Ascending aorta (tissue), 2 donors: ENCODE data around the gene TTC16. TPM values are rescaled to one million over a fixed set of nuclear protein-coding genes. Genes with fewer than 3 reads are reported as not detected.

Source experiments
- DNase-seq, 2 donors: peaks; one replicate each; pipeline ENCODE4 v3.0.0-alpha.2; 2019; ENCODE audit warnings: low spot score in 2 of 2
- H3K27ac ChIP-seq, 2 donors: fragments of 200-600 bp; sonication (generic); one replicate each; pipeline ENCODE4 v1.5.1; 2016 to 2017; ENCODE audit warnings: mild to moderate bottlenecking in 1 of 2
- H3K27me3 ChIP-seq: fragments of 200-600 bp; sonication (generic); one replicate; pipeline ENCODE4 v1.5.1; 2017
- H3K36me3 ChIP-seq, 2 donors: fragments of 200-600 bp; sonication (generic); one replicate each; pipeline ENCODE4 v1.5.1; 2016
- H3K4me1 ChIP-seq, 2 donors: fragments of 200-600 bp; sonication (generic); one replicate each; pipeline ENCODE4 v1.5.1; 2016 to 2017; ENCODE audit warnings: mild to moderate bottlenecking in 1 of 2
- H3K4me3 ChIP-seq, 2 donors: fragments of 200-600 bp; sonication (generic); one replicate each; pipeline ENCODE4 v1.5.1; 2016 to 2017; ENCODE audit warnings: mild to moderate bottlenecking in 1 of 2
- H3K9me3 ChIP-seq, 2 donors: fragments of 200-600 bp; sonication (generic); one replicate each; pipeline ENCODE4 v1.5.1; 2016
- intact Hi-C: fragments of 100-400 bp; cut with DNase I; formaldehyde crosslinking; loops from one replicate; pipeline ENCODE4 v1.15.1; 2023
- total RNA-seq: library from RNA; depleted of rRNA; stranded (reverse); fragments of >200 nt; gene quantifications from one replicate; pipeline ENCODE4 v1.1.0, GENCODE V29; 2016
- TF ChIP-seq, protein P1 (sequence below), 3 experiments: fragments of 200-600 bp in 2 of 3; fragments of 450-650 bp in 1 of 3; sonication (generic) in 2 of 3; IDR thresholded peaks; one replicate each; pipeline ENCODE4 v1.5.1; 2016 to 2019; ENCODE audit warnings: antibody characterized with exemption in 3 of 3, mild to moderate bottlenecking in 1 of 3, moderate library complexity in 1 of 3

The TTC16 gene
- total RNA-seq, 1 donor from 2014 or later: not detected

DNA sequence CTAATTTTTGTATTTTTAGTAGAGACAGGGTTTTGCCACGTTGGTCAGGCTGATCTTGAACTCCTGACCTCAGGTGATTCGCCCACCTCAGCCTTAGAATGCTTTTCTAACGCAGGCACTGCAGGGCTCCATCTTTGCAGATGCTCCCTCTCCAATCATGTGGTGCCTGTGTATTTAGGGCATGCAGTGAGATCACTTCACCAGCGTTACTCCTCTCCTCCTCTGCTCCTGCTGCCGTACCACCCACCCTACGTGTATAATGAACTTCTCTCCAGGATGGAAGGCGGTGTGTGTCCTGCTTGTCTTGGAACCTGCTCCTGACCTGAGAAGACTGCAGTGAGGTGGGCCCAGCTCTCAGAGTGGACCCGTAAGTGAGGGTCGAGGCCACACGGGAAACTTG, 22.7 kb upstream of the TTC16 start:
- no peaks in the 10 kb centered on the region for H3K27me3 ChIP-seq
- H3K4me3 ChIP-seq: no peak overlapping the region
- intact Hi-C loops: no loop called here
- H3K27ac ChIP-seq: no peak overlapping the region
- no peaks in the 10 kb centered on the region for H3K4me1 ChIP-seq
- no peak for DNase-seq
- H3K36me3 ChIP-seq: peaks cover 7 to 23% of the 10 kb centered on the region in 2 donors
- TF ChIP-seq, protein P1, sequence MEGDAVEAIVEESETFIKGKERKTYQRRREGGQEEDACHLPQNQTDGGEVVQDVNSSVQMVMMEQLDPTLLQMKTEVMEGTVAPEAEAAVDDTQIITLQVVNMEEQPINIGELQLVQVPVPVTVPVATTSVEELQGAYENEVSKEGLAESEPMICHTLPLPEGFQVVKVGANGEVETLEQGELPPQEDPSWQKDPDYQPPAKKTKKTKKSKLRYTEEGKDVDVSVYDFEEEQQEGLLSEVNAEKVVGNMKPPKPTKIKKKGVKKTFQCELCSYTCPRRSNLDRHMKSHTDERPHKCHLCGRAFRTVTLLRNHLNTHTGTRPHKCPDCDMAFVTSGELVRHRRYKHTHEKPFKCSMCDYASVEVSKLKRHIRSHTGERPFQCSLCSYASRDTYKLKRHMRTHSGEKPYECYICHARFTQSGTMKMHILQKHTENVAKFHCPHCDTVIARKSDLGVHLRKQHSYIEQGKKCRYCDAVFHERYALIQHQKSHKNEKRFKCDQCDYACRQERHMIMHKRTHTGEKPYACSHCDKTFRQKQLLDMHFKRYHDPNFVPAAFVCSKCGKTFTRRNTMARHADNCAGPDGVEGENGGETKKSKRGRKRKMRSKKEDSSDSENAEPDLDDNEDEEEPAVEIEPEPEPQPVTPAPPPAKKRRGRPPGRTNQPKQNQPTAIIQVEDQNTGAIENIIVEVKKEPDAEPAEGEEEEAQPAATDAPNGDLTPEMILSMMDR (IDR thresholded peaks at IDR 0.05): no peak
- H3K9me3 ChIP-seq: no peaks in the 10 kb centered on the region

DNA sequence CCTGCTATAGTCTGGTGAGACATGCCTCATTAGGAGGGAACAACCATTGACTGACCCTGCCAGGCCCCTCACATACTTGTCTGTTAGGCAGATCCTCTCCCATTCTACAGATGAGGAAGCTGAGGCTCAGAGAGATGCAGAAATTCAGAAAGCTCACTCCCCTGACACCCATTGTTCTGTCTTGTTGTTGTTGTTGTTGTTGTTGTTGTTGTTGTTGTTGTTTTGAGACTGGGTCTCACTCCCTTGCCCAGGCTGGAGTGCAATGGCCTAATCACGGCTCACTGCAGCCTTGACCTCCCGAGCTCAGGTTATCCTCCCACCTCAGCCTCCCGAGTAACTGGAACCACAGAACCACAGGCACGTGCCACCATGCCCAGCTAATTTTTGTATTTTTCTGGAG, 22.2 kb upstream of the TTC16 start:
- Histone ChIP-seq H3K9me3 (no peaks in the 10 kb centered on the region), H3K27me3 (no peaks in the 10 kb centered on the region), H3K4me3 (no peak overlapping the region), H3K27ac (no peak overlapping the region), H3K36me3 (peaks cover 7 to 19% of the 10 kb centered on the region in 2 donors), H3K4me1 (no peaks in the 10 kb centered on the region)
- TF ChIP-seq, protein P1 (IDR thresholded peaks at IDR 0.05): no peak
- DNase-seq: no peak
- intact Hi-C loops: no loop called here

DNA sequence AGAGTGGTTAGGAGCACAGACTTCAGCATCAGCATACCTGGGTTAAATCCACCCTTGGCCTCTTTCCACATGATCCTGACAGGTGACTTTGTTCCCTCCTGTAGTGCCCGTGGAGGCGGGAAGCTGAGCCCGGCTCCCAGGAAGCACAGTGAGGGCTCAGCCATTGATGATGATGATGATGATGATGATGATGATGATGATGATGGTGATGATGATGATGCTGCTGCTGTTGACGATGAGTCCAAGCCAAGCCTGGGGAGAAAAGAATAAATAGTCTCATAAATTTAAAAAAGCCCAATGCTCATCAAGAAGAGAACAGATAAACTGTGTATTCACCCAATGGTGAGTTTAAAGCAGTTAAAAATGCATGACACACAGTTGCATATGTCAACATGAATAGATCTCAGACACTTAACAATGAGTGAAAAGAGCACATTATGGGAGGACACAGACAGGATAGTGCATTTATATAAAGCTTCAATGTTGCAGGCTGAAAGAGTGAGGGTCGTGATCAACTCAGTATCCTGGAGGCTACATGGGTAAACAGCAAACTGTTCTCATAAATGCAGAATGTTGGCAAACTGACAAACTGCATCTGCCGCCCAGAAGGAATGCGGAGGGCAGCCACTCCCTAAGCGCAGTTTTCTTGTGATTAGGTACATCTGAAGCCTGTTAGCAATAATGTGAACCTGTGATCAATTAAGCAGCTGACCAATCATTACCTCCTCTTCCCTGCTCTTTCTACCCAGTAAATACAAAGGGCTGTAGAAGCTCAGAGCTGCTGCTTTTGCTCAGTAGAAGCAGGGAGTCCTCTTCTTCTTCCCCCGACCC, 20.8 kb upstream of the TTC16 start:
- no peaks in the 10 kb centered on the region for H3K9me3 ChIP-seq
- intact Hi-C loops: no loop called here
- H3K4me1 ChIP-seq: no peaks in the 10 kb centered on the region
- DNase-seq: no peak
- peaks cover 0 to 16% of the 10 kb centered on the region in 2 donors for H3K36me3 ChIP-seq
- TF ChIP-seq, protein P1 (IDR thresholded peaks at IDR 0.05): no peak
- H3K4me3 ChIP-seq: no peak overlapping the region
- no peak overlapping the region for H3K27ac ChIP-seq
- no peaks in the 10 kb centered on the region for H3K27me3 ChIP-seq

DNA sequence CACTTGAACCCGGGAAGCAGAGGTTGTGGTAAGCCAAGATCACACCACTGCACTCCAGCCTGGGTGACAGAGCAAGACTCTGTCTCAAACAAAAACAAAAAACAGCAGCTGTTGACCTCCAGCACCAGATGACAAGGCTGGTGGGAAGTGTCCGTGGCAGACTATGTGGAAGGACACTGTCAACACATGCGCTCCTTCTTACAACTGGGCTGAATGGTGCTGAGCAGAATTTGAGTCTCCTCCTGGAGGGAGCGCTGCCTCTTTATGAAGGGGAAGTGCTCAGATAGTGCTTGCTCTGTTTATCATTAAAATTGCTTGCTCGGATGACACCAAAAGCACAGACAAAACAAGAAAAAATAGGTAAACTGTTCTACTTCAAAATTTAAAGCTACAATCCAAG, 18.3 kb upstream of the TTC16 start:
- H3K36me3 ChIP-seq: peaks cover 0 to 1% of the 10 kb centered on the region in 2 donors
- intact Hi-C loops: no loop called here
- no peak for DNase-seq
- no peaks in the 10 kb centered on the region for H3K9me3 ChIP-seq
- peak overlapping the region in 1 of 2 donors; percentile 92 for H3K27ac ChIP-seq
- H3K27me3 ChIP-seq: no peaks in the 10 kb centered on the region
- TF ChIP-seq, protein P1 (IDR thresholded peaks at IDR 0.05): no peak
- H3K4me1 ChIP-seq: no peaks in the 10 kb centered on the region
- H3K4me3 ChIP-seq: no peak overlapping the region

DNA sequence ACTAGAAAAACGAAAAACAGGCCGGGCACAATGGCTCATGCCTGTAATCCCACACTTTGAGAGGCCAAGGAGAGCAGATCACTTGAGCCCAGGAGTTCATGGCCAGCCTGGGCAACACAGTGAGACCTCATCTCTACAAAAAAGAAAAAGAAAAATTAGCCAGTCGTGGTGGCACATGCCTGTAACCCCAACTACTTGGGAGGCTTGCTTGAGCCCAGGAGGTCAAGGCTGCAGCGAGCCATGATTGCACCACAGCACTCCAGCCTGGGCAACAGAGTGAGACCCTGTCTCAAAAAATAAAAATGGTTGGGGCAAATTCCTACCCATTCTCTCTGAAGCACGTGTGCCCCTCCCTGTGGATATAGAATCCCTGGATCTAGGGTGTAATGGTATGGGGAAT, 17.5 kb upstream of the TTC16 start:
- TF ChIP-seq, protein P1 (IDR thresholded peaks at IDR 0.05): no peak
- H3K27me3 ChIP-seq: no peaks in the 10 kb centered on the region
- H3K4me3 ChIP-seq: no peak overlapping the region
- no peaks in the 10 kb centered on the region for H3K4me1 ChIP-seq
- no peak for DNase-seq
- H3K36me3 ChIP-seq: no peaks in the 10 kb centered on the region
- intact Hi-C loops: no loop called here
- H3K27ac ChIP-seq: peak overlapping the region; percentile 79 to 92
- no peaks in the 10 kb centered on the region for H3K9me3 ChIP-seq
